ENCODE data around the gene MEIS2.

DNA sequence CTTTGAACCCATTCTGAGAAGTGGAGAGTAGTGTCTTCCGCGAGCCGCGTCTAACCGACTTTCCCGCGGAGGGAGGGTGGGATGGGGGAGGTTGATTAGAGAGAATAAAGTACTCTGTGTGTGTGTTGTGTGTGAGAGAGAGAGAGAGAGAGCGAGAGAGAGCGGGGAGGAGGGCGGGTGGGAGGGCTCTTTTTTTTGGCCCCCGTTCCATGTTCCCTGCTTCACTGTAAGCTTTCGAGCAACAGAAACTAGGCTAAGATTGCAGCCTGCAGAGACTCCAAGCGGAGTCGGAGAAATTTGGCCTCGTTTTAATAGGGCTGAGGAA, 1.6 kb upstream of the MEIS2 start:
- TF ChIP-seq HDGF (IDR thresholded peaks at IDR 0.05; ENCODE audit: borderline replicate concordance) (no peak), LEF1 (IDR thresholded peaks at IDR 0.05; ENCODE audit: borderline replicate concordance) (no peak)

Data from HEK293T (cell line).